Measurements from ENCODE around the gene CCL7.
"Not testable (repeated sequence)": the region's sequence is repeated elsewhere in the genome, so short reads cannot be mapped to it uniquely, and the experiment has no call there.

Gene CCL7

DNA sequence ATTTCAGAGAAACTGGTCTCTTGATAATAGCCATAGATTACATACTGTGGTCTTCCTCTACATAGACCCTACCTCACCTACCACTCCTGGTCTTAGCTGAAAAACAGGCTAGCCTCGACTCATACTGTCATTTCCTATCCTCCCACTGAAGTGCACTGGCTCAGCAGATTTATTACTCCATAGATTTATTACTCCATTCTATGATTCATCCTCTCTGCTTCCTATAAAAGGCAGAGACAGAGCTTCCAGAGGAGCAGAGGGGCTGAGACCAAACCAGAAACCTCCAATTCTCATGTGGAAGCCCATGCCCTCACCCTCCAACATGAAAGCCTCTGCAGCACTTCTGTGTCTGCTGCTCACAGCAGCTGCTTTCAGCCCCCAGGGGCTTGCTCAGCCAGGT, at the start of gene CCL7:
Gene CCL7, plus strand, starts transcription at position 253 of the 400 bp plus-strand sequence. Its CDS starts 70 bp downstream, at position 323.
- DNase-seq, result no peak

DNA sequence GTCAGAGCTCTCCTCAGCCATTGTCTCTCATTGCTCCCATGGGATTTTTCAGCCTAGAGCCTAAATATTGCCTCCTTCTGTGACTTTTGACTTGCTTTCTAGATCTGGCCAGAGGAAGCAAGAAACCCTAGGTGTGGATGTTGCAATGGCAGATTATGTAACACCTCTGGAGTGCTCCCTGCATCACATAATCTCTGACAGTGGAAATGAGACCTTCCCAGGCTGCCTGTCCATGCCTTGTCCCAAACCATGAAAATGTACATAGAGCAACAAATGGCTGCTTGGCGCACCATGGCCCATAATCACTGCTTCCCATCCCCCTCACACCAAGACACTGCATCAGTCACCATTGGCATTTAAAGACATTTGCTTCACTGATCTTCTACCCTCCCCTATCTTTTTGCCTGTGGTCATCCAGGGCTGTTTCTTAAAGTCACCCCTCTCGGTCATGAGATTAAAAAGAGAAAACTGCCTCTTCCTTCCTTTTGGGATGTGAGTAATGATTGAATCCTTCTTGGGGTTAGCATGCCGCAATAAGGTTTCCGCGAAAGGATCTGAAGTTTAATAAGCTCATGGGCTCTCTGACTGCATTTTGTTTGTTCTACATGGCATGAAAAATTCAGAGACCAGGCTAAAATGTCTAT, 49.1 kb upstream of the CCL7 start:
- DNase-seq, result no peak

DNA sequence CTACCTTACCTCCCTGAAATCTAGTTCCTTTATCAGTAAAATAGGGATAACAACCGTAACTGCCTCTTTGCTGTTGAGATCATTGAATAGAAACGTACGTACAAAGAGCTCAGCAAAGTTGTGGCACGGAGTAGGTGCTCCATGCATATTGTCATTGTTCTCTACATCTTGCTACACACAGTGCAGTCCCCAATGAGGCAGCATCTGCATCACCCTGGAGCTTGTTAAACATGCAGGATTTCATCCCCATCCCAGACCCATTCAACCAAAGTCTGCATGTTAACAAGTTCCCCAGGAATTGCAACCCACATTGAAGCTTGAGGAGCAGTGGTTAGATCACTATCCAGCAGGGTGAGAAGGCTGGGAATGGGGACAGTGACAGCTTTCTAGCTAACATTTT, 48.6 kb upstream of the CCL7 start:
- no peak for DNase-seq

DNA sequence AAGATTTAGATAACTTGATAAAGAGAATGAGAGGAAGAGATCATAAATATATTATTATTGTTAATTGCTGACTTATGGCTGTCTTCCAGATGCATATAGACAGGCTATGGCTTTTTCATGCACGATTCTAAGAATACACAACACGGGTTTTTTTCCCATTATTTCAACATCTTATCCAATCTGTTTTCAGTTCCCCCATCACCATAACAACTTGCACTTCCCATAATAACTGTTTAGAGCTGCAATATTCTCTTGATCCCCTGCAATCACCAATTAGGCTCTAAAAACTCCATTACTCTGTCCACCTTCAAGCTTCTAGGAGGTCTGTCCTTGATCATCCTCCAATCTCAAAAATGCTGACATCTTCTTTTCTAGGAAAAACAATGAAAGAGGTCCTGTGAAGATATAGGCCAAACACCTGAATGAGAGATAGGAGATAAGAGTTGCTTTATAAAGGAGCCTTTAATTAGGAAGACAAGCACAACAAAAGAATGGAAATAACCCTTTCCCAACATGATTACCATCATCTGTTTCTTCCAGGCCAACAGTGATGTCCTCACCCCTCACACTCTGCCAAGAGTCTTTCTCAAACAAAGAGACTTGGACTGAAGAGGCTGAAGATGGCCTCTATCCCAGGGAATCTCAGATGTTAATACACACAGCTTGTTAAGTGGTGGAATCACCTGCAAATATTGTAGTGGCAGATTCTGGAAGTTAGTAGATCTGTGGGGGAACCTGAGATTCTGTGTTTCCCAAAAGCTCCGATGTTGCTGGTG, 47.1 kb upstream of the CCL7 start:
- no peak for DNase-seq

DNA sequence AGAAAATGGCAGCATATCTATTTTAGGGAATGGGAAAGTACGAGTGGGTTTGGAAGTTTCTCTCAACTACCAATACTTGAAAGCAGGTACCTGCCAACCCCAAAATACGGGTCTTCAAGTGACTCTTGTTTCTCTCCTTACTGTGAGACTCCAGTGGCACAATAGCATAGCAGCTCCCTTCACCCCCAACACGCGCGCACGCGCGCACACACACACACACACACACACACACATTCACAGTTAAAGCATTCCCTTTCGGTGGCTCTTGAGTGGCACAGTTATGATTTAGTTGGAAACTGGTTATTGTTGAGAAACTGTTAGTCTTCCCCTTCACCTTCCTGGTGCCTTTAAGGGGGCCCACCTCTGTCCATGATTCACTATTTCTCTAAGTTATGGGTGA, 45.0 kb upstream of the CCL7 start:
- no peak for DNase-seq

DNA sequence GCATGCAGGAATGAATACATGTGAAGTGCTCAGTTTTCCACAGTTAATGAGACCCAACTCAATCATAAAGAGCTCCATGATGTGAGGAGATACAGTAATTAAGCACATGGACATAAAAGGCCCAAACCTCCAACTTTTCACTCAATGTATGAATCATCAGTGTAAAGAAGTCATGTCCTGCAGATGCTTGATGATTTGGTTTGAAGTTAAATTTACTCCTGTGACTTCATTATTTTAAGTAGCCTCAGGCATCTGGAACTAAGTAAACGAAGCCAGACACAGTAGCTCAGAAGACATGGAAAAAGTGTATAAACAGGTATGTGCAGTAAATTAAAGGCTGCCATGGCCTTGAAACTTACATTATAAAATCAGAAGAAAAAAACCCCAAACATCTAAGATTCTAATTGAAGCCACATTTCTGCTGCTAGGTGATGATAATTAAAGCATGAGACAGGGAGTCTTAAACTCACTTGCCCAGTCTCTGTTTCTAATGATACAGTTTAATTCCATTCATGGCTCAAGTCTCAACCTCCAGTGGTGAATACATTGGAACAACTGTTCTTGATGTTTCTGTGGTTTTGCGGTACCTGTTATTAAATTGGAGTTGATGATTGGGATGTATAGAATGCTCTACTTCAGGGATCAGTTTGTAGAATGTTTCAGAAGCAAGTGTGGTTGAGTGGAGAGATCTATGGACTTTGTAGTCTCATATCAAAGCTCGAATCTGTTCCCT, 43.8 kb upstream of the CCL7 start:
- DNase-seq, result no peak

DNA sequence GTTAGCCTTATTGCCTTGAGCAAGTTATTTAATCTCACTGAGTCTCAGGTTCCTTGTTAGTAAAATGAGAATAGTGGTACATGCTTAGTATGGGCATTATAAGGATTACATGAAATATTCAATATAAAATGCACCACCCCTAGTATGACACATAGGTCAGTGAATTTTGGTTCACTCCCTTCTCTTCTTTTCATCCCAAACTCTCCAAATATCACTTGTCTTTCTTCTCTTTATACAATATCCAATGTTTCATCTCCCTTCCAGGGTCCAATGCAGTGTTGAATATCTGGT, 43.3 kb upstream of the CCL7 start:
- DNase-seq, result no peak

DNA sequence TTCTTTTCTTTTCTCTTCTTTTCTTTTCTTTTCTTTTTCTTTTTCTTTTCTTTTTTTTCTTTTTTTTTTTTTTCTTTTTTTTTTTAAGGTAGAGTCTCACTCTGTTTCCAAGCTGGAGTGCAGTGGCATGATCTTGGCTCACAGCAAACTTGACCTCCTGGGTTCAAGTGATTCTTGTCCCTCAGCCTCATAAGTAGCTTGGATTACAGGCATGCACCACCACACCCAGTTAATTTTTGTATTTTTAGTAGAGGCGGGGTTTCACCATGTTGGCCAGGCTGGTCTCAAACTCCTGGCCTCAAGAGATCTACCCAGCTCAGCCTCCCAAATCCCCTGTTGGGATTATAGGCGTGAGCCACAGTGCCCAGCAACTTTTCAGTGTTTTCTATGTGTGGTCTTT, 42.7 kb upstream of the CCL7 start:
- DNase-seq, result not testable (repeated sequence)

DNA sequence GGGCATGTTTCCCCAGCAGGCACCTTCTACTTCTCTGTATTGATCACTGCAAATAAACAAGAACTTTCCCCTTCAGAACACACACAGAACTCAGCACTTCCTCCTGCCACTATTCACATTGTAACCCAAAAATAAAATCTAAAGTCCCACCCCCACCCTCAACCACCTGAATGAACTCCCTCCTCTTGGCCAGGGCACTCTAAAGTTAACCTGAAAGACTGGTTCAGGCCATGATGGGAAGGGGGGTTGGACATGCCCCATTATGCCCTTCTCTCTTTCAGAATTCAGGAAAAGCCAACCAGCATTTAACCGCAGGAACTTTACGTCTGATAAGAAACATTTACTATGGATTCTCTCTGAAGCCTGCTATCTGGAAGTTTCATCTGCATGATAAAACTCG, 42.3 kb upstream of the CCL7 start:
- DNase-seq, result no peak

DNA sequence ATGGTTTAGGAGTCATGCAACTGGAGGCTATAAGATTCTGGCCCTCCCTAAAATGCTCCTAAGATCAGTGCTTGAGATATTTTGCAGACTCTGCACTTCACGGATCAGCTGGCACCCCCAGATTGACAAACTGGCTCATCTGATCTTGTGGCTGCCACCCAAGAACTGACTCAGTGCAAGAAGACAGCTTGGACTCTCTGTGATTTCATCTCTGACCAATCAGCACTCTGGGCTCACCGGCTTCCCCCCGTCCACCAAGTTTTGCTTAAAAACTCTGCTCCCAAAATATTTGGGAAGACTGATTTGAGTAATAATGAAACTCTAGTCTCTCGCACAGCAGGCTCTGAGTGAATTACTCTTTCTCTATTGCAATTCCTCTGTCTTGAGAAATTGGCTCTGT, 41.2 kb upstream of the CCL7 start:
- no peak for DNase-seq

DNA sequence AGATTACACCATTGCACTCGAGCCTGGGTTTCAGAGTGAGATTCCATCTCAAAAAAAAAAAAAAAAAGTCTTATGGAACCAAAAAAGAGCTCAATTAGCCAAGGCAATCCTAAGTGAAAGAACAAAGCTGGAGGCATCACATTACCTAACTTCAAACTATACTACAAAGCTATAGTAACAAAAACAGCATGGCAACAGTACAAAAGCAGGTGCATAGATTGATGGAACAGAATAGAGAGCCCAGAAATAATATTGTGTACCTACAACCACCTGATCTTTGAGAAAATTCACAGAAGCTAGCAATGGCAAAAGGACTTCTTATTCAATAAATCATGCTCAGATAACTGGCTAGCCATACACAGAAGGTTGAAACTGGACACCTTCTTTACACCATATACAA, 39.7 kb upstream of the CCL7 start:
- DNase-seq, result no peak

DNA sequence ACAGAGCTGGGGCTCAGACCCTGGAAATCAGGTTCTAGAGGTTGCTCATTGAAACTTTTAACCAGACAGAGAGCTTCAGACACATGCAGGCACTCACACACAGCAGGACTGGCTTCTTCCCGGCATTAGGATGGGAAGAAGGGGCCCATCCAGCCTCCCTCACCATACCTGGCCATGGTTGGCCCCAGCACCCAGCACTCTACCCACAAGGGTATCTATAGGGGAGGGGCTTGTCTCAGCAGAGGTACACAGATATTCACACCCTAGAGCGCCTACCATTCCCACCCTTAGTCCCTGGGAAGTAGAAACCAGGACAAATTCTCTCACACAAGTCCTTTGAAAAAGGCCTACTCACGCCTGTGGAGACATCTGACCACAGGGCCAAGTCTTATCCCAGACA, 35.4 kb upstream of the CCL7 start:
- DNase-seq, result no peak

DNA sequence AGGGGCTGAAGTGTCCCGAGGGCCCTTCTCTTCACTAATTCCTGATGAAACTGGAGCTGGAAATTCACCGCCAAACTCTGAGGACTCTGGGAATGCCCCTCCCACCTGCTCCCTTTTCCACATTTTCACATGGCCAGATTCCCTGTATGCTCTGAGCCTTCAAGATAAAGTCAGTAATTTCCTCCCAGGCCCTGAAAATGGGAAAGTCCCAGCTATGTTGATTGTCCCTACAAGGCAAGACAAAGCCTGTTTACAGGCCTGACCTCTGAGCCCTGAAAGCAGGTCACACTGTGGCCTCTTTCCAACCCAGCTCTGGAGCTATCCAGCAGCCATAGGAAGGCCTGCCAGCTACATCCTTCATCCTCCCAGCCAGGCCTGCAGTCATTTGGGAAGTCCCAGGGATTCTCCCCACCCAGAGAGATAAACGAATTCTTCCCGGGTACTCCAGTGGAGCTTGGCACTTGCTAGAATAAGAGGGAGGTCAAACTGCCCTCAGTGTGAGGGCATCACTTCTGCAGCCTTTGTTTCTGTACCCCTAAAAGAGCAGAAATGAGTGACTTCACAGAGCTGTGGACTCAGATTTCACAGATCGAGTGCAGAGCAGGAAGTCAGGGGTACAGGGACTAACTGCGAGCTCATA, 34.5 kb upstream of the CCL7 start:
- no peak for DNase-seq

DNA sequence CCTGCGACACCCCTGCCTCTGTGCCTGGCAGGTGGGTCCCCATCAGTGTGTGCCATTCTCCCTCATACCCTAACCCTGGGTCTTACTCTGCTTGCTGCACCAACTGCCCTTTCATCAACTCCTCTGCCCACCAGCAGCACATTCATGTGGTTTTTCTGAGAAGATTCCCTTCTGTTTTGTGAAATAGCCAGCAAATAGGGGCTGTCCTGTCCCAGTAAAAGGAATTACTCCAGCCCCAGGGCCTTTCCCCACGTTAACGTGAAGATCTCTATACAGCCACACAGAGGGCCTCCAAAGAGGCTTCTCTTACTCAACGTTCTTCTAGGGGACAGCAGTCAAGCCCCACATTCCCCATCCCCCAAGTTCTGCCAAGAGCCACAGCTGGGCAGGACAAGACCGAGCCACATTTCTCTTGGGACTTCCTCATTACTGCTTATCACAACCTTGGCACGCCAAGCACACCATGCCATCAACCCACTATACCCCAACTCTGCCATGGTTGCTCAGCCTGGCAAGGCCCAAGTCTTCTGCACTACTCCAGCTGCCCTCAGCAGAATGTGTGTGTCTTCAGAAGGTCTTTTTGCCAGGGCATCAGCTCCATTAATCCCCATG, 33.6 kb upstream of the CCL7 start:
- no peak for DNase-seq

DNA sequence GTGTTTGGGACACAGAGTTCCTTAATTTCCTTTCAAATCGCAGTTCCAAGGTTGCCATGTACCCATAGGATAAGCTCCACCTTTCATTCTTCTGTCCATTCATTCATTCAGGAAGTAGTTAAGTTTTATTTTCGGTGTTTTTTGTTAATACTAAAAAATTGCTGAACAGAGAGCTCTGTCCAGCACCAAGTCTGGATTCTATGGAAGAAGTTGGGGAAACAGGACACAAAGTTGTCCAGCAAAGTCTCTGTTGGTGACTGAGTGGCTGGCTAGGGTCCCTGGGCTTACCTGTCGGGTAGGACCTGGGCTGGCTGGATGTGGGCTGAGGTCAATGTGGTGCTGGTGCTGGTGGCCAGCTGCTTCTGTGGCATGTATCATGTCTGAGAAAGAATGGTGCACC, 32.6 kb upstream of the CCL7 start:
- no peak for DNase-seq

DNA sequence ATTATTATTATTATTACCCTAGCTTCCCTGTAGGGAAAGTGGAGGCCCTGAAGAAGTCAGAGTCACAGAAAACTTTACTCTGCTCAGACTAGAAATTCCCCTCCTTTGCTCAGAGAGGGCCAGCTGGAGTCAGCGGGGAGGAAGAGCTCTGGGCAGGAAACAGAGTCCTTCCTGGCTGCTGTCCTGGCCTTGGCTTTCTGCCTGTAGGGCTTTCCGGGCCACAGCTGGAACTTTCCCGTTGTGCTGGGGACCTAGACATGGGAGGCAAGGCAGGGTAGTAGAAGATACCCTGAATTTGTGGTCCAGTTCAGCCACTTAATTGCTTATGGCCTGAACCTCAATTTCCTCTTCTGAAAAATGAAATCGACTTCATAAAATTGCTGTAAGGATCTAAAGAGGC, 29.0 kb upstream of the CCL7 start:
- DNase-seq, result no peak

DNA sequence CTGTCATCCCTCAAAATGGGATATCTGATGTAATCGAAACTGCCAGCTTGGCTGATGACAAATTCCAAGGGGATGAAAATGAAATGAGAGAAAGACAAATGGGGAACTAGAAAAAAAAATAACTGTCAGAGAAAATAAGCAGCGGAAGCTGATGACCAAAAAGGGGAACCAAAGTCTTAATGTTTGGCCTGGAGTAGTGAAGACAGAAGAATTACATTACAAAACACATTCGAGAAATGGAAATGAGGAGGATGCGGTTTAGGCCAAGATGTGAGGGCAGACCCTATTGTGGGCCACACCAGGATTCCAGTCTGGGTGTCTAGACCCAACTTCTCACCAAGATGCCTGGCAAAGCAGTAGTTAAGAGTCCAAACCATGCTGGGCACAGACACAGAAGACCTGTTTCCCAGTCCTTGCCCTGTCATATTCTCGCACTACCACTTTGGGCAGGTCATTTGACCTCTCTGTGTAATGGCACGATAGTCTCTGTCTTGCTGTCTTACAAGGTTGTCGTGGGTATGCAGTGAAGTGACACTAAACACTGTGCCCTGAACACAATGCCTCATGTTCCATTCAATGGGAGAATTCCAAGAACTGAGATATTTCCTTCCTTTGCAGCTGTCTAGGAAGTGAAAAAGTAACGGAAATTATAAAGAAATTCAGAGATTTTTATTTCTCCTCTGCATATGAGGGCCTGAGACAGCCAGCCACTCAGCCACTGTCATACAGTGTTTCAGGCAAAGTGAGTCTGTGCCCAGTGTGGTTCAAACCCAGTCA, 27.2 kb upstream of the CCL7 start:
- no peak for DNase-seq

DNA sequence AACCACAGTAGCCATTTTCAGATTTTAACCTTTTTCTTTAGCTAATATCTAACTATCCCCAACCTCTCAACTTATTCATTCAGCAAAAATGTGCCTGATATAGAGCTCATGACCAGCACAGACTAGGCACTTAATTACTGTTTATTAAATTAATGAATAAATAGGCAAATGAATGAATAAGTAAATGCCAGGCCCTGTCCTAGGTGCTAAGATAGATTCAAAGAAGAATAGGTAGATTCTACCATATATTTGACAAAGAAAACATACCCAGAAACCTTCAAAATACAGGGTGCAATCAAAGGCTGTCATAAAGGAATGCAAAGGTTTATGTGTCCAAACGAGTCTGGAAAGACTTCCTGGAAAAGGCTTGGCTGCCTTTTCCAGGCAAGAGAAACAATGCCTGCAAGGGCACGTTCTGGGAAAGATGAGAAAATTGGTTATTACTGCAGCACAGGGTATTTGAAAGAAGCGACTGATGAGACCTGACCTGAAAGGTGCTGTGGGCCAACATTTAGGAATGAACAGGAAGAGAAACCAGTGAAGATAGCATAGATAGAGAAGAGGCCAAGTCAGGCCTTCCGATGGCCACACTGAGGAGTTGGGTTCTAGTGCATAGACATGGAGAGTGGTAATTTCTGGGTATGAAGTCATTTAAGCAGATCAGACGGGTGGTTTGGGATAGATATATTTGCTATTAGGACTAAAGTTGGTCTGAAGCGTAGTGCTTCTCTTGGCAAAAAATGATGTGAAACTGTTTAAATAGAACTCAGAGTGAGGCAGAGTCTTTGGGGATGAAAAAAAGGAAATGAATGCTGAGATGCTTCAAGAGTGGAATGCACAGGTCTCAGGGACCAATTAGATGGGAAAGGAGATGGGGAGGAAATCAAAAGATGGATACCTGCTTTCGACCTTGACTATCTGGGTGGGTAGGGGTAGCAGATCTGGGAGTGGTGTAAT, 26.4 kb upstream of the CCL7 start:
- DNase-seq, result no peak

DNA sequence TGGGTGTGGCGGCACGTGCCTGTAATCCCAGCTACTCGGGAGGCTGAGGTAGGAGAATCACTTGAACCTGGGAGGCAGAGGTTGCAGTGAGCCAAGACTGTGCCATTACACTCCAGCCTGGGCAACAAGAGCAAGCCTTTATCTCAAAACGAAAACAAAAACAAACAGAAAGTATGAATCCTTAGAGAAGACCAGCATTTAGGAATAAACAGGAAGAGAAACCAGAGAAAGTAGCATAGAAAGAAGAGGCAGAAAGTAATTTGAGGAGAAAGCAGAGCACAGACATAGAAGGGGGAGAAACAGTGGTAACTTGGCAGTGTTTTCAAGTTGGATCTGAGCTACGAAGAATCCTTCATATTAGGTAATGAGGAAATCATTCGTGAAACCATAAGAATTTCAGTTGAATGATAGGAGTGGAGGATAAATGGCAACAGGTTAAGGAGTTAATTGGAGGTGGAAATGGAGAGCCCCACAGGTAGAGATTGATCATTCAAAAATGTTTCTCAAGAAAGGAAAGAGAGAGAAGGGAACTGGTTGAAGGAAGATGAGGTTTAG, 24.6 kb upstream of the CCL7 start:
- no peak for DNase-seq

DNA sequence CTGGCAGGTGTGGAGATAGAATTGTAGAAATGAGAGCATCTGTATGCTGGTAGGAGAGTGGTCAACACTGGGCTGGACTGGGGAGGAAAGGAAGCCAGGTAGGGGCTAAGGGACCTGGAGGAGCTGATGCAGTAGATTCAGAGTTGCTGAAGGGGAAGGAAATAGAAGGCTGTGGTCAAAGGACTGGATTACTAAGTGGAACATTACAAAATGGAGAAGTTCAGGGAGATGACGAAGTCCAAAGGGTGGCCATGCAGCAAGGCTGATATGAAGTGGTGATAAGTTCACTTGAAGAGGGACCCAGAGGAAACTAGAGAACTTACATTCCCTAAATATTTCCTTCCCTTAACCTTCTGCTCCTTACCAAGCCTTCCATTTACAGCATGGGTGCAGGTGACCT, 23.6 kb upstream of the CCL7 start:
- DNase-seq, result no peak

DNA sequence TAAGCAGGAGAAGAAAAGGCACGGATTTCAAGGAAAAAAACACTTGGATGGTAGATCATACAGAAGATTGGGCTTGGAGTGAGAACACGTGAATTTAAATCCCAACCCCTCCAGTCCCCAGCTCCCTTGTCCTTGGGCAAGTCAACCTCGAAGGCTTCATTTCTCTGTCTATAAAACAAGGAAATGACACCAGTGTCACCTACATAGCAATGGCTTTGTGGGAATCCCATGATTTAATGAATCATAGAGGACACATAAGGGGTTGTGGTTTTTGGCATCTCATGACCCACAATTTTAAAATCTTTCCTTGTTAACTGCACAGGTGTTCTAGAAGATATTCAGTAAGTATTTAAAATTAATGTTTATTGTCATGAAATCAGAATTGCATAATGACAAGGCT, 23.1 kb upstream of the CCL7 start:
- no peak for DNase-seq
